DOHH2 (cell line): ENCODE results near the gene IL6R.

Source experiments
- H3F3A ChIP-seq: fragments of 200-600 bp; sonication (generic), shearing (Covaris generic); 2 replicates; pipeline ENCODE4 v1.6.0; 2016; ENCODE audit warnings: antibody characterized with exemption, mild to moderate bottlenecking; ENCODE audit not compliant: control insufficient read depth, insufficient read depth
- H3K27ac ChIP-seq: fragments of 200-600 bp; sonication (generic); 2 replicates; pipeline ENCODE4 v1.5.1; 2014; ENCODE audit warnings: low read depth, mild to moderate bottlenecking, low read length, moderate library complexity
- H3K27me3 ChIP-seq: fragments of 200-600 bp; sonication (generic); 2 replicates; pipeline ENCODE4 v1.6.1; 2014; ENCODE audit warnings: mild to moderate bottlenecking, low read length, mixed read lengths; ENCODE audit not compliant: control insufficient read depth
- H3K36me3 ChIP-seq: fragments of 200-600 bp; sonication (generic); 2 replicates; pipeline ENCODE4 v1.6.1; 2014; ENCODE audit warnings: mild to moderate bottlenecking, low read length, moderate library complexity, mixed read lengths; ENCODE audit not compliant: control insufficient read depth
- H3K4me1 ChIP-seq: fragments of 200-600 bp; sonication (generic); 2 replicates; pipeline ENCODE4 v1.6.1; 2014; ENCODE audit warnings: mild to moderate bottlenecking, low read length, mixed read lengths; ENCODE audit not compliant: control insufficient read depth
- H3K4me2 ChIP-seq: fragments of 200-600 bp; sonication (generic); 2 replicates; pipeline ENCODE4 v1.6.0; 2014; ENCODE audit warnings: mild to moderate bottlenecking, low read length, moderate library complexity
- H3K4me3 ChIP-seq: fragments of 200-600 bp; sonication (generic); 2 replicates; pipeline ENCODE4 v1.5.1; 2014; ENCODE audit warnings: mild to moderate bottlenecking, low read length, mixed read lengths
- H3K79me2 ChIP-seq: fragments of 200-600 bp; sonication (generic); 2 replicates; pipeline ENCODE4 v1.6.1; 2014; ENCODE audit warnings: mild to moderate bottlenecking, low read length, mixed read lengths; ENCODE audit not compliant: control insufficient read depth
- H3K9me2 ChIP-seq: fragments of 200-600 bp; sonication (generic); replicated peaks from 2 replicates; pipeline ENCODE4 v1.6.1; 2014; ENCODE audit warnings: mild to moderate bottlenecking, low read length, mixed read lengths; ENCODE audit not compliant: control insufficient read depth
- H3K9me3 ChIP-seq: fragments of 200-600 bp; sonication (generic); 2 replicates; pipeline ENCODE4 v1.6.1; 2014; ENCODE audit warnings: antibody characterized with exemption, low read length, mixed read lengths; ENCODE audit not compliant: control insufficient read depth, insufficient read depth
- H4K20me1 ChIP-seq: fragments of 200-600 bp; sonication (generic); 2 replicates; pipeline ENCODE4 v1.6.0; 2014; ENCODE audit warnings: low read depth, mild to moderate bottlenecking, antibody characterized with exemption, low read length, moderate library complexity; ENCODE audit not compliant: control insufficient read depth, insufficient read depth
- EZH2phosphoT487 ChIP-seq: fragments of 200-600 bp; sonication (generic); IDR thresholded peaks from 2 replicates; pipeline ENCODE4 v1.6.1; 2017; ENCODE audit warnings: borderline replicate concordance, mild to moderate bottlenecking, antibody characterized with exemption, low read length, moderate library complexity, mixed read lengths
- TF ChIP-seq, protein P1 (sequence below): fragments of 200-600 bp; sonication (generic); IDR thresholded peaks from one replicate; pipeline ENCODE4 v1.5.1; 2014; ENCODE audit warnings: antibody characterized with exemption, mild to moderate bottlenecking, low read depth, low read length; ENCODE audit not compliant: poor library complexity, severe bottlenecking

Gene IL6R

DNA sequence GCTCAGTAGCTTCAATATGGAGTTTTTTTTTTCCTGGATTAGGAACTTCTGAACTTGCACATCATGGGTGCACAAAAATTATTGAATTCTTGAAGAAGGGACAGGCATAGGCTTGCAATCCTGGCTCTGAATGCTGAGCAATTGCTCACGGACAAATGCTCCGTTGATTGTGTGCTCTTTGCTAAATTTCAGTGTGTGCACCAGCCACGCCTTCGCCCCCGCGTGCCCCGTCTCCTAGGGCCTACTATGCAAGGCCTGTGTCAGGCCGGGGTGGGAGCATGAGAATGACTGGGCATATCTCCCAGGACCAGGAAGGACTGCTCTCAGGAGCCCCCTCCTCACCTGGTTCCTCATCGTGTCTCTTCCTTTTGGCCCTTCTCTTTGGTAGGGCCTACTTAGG, 17.4 kb downstream of the IL6R start:
- H3K4me2 ChIP-seq = no peak overlapping the region
- no peak overlapping the region for H3K4me3 ChIP-seq
- TF ChIP-seq, protein P1, sequence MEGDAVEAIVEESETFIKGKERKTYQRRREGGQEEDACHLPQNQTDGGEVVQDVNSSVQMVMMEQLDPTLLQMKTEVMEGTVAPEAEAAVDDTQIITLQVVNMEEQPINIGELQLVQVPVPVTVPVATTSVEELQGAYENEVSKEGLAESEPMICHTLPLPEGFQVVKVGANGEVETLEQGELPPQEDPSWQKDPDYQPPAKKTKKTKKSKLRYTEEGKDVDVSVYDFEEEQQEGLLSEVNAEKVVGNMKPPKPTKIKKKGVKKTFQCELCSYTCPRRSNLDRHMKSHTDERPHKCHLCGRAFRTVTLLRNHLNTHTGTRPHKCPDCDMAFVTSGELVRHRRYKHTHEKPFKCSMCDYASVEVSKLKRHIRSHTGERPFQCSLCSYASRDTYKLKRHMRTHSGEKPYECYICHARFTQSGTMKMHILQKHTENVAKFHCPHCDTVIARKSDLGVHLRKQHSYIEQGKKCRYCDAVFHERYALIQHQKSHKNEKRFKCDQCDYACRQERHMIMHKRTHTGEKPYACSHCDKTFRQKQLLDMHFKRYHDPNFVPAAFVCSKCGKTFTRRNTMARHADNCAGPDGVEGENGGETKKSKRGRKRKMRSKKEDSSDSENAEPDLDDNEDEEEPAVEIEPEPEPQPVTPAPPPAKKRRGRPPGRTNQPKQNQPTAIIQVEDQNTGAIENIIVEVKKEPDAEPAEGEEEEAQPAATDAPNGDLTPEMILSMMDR = no peak
- TF ChIP-seq EZH2phosphoT487 = no peak
- H4K20me1 ChIP-seq = no peaks in the 10 kb centered on the region
- H3K9me3 ChIP-seq = no peaks in the 10 kb centered on the region
- H3K79me2 ChIP-seq = no peaks in the 10 kb centered on the region
- H3F3A ChIP-seq = no peaks in the 10 kb centered on the region
- peaks cover 9% of the 10 kb centered on the region for H3K4me1 ChIP-seq
- no peak overlapping the region for H3K27ac ChIP-seq
- no peaks in the 10 kb centered on the region for H3K9me2 ChIP-seq
- peaks cover 11% of the 10 kb centered on the region for H3K27me3 ChIP-seq
- H3K36me3 ChIP-seq = no peaks in the 10 kb centered on the region

DNA sequence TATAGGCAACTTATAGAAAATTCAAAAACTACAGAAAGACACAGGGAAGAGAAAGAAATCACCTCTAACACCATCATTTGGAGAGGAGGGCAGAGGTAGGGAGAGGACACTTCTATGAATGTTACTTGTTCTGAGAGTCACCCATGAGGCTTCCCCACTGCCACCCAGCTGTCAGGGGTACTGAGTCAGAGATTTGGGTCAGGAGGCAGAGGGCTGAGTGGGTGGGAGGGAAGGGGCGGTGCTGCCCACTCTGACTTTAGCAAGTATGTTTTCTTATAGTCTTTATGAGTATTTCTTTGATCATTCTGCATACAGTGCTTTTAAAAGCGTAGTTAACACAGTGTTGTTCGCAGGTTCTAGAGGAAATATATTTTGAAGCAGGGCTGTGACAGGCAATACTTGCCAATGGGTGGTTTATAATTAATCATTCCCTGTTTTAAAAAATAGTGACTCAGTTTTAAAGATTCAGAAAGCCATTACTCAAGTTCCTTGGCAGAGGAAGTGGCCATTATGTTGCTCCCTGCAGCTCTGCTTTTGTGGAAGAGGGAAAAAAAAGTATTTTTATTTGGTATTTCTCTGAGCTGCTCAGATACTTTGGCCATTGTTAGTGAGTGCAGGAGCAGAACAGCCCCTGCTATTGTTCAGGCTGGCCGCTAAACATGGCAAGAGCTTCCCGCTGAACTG, 18.3 kb downstream of the IL6R start:
- Histone ChIP-seq H3F3A (no peaks in the 10 kb centered on the region), H4K20me1 (no peaks in the 10 kb centered on the region), H3K79me2 (no peaks in the 10 kb centered on the region), H3K27ac (no peak overlapping the region), H3K4me3 (no peak overlapping the region), H3K27me3 (peaks cover 11% of the 10 kb centered on the region), H3K36me3 (no peaks in the 10 kb centered on the region), H3K9me2 (no peaks in the 10 kb centered on the region), H3K4me2 (no peak overlapping the region), H3K4me1 (peaks cover 9% of the 10 kb centered on the region), H3K9me3 (no peaks in the 10 kb centered on the region)
- TF ChIP-seq EZH2phosphoT487 = no peak
- TF ChIP-seq, protein P1 = no peak

DNA sequence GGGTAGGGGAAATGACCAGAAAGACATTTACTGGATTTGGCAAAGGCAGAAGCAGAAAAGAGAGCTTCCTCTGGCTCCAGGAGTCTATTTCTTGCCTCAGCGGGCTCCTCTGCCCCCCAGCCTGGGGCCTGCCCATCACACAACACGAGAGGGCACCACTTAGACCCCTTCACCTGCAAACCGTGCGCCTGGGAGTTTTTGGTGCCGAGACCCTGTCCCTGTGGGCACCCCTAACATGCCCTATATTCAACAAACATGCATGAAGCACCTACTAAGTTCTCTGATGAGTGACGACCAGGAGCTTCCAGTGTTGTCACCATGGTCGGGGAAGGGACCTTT, 18.8 kb downstream of the IL6R start:
- Histone ChIP-seq H3K4me3 (no peak overlapping the region), H3K4me1 (peaks cover 9% of the 10 kb centered on the region), H3K9me2 (no peaks in the 10 kb centered on the region), H3F3A (no peaks in the 10 kb centered on the region), H3K36me3 (no peaks in the 10 kb centered on the region), H3K9me3 (no peaks in the 10 kb centered on the region), H3K27ac (no peak overlapping the region), H3K79me2 (no peaks in the 10 kb centered on the region), H3K27me3 (peaks cover 11% of the 10 kb centered on the region), H3K4me2 (no peak overlapping the region), H4K20me1 (no peaks in the 10 kb centered on the region)
- no peak for TF ChIP-seq EZH2phosphoT487

DNA sequence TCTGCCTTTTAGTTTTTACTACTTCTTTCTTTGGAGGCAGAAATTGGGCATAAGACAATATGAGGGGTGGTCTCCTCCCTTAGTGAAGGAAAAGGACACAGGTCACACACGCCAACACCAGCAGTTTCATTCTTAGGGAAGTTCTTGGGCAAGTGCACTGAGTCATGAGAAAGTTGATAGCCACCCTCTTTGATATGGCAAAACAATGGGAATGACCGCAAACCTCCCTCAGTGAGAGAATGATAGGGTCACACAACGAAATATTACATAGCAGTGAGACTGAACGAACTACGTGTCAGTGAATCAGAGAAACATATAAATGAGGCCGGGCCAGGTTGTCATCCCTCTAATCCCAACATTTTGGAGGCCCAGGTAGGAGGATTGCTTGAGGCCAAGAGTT, 20.0 kb downstream of the IL6R start:
- Histone ChIP-seq H3K9me3 (no peaks in the 10 kb centered on the region), H3F3A (no peaks in the 10 kb centered on the region), H3K79me2 (no peaks in the 10 kb centered on the region), H3K27ac (no peak overlapping the region), H3K27me3 (peaks cover 4% of the 10 kb centered on the region), H3K4me1 (peaks cover 1% of the 10 kb centered on the region), H4K20me1 (no peaks in the 10 kb centered on the region), H3K36me3 (no peaks in the 10 kb centered on the region), H3K4me2 (no peak overlapping the region), H3K4me3 (no peak overlapping the region), H3K9me2 (no peaks in the 10 kb centered on the region)
- TF ChIP-seq, protein P1 = no peak
- TF ChIP-seq EZH2phosphoT487 = no peak
